H9 (cell line): ENCODE measurements around the gene CMC4. TPM values are rescaled to one million over a fixed set of nuclear protein-coding genes. Genes with fewer than 3 reads are reported as not detected.
A peak's percentile ranks its signal among the peaks of the same experiment; 100 is the strongest.

Experiments
- DNase-seq: peaks from one replicate; pipeline ENCODE4 v3.0.0-alpha.2; 2017
- H2AFZ ChIP-seq: one replicate; pipeline ENCODE4 v1.6.1; 2013; ENCODE audit warnings: mild to moderate bottlenecking, low read length, control low read depth, moderate library complexity
- H2AK5ac ChIP-seq: 2 replicates; pipeline ENCODE4 v1.6.1; 2013; ENCODE audit warnings: low read length, control low read depth, mixed read lengths; ENCODE audit not compliant: insufficient read length
- H2BK120ac ChIP-seq: one replicate; pipeline ENCODE4 v1.6.1; 2013; ENCODE audit warnings: low read depth, mild to moderate bottlenecking, low read length, control low read depth, inconsistent platforms; ENCODE audit not compliant: poor library complexity, severe bottlenecking
- H2BK12ac ChIP-seq: 2 replicates; pipeline ENCODE4 v1.6.1; 2013; ENCODE audit warnings: low read length, control low read depth, mixed read lengths, low read depth; ENCODE audit not compliant: insufficient read length
- H2BK15ac ChIP-seq: 2 replicates; pipeline ENCODE4 v1.6.1; 2013; ENCODE audit warnings: low read depth, low read length, control low read depth
- H2BK20ac ChIP-seq: one replicate; pipeline ENCODE4 v1.6.1; 2013; ENCODE audit warnings: low read depth, mild to moderate bottlenecking, low read length, control low read depth, inconsistent platforms; ENCODE audit not compliant: poor library complexity, severe bottlenecking
- H2BK5ac ChIP-seq: 2 replicates; pipeline ENCODE4 v1.6.1; 2013; ENCODE audit warnings: low read length, control low read depth, mixed read lengths; ENCODE audit not compliant: insufficient read length
- H3K14ac ChIP-seq: 2 replicates; pipeline ENCODE4 v1.6.1; 2013; ENCODE audit warnings: low read length, control low read depth; ENCODE audit not compliant: insufficient read depth
- H3K18ac ChIP-seq: 2 replicates; pipeline ENCODE4 v1.6.1; 2013; ENCODE audit warnings: low read depth, mild to moderate bottlenecking, mixed read lengths, low read length, control low read depth; ENCODE audit not compliant: insufficient read length
- H3K23ac ChIP-seq: 2 replicates; pipeline ENCODE4 v1.6.1; 2013; ENCODE audit warnings: low read length, control low read depth, mixed read lengths, low read depth; ENCODE audit not compliant: insufficient read length
- H3K23me2 ChIP-seq: 2 replicates; pipeline ENCODE4 v1.6.1; 2013; ENCODE audit warnings: low read depth, mild to moderate bottlenecking, mixed read lengths, low read length, control low read depth; ENCODE audit not compliant: insufficient read length, poor library complexity, severe bottlenecking
- H3K27ac ChIP-seq: 2 replicates; pipeline ENCODE4 v1.5.1; 2013; ENCODE audit warnings: low read length, control low read depth, mixed read lengths, low read depth; ENCODE audit not compliant: insufficient read length
- H3K27me3 ChIP-seq: 2 replicates; pipeline ENCODE4 v1.6.1; 2013; ENCODE audit warnings: low read length, control low read depth, inconsistent platforms; ENCODE audit not compliant: insufficient read depth
- H3K4ac ChIP-seq: 2 replicates; pipeline ENCODE4 v1.6.1; 2013; ENCODE audit warnings: low read depth, mild to moderate bottlenecking, control low read depth, inconsistent platforms, low read length, moderate library complexity
- H3K4me1 ChIP-seq: 2 replicates; pipeline ENCODE4 v1.6.1; 2013; ENCODE audit warnings: low read length, control low read depth, inconsistent platforms; ENCODE audit not compliant: insufficient read depth
- H3K4me2 ChIP-seq: 2 replicates; pipeline ENCODE4 v1.6.1; 2013; ENCODE audit warnings: low read length, control low read depth, mixed read lengths; ENCODE audit not compliant: insufficient read length, insufficient read depth
- H3K56ac ChIP-seq: 2 replicates; pipeline ENCODE4 v1.6.1; 2013; ENCODE audit warnings: low read depth, mild to moderate bottlenecking, mixed read lengths, low read length, control low read depth; ENCODE audit not compliant: insufficient read length
- H3K79me1 ChIP-seq: 2 replicates; pipeline ENCODE4 v1.6.1; 2013; ENCODE audit warnings: low read depth, mild to moderate bottlenecking, moderate library complexity, low read length, control low read depth, inconsistent platforms; ENCODE audit not compliant: insufficient read depth, poor library complexity, severe bottlenecking
- H3K79me2 ChIP-seq: 2 replicates; pipeline ENCODE4 v1.6.1; 2013; ENCODE audit warnings: low read length, control low read depth, inconsistent platforms; ENCODE audit not compliant: insufficient read depth
- H3K9ac ChIP-seq: 2 replicates; pipeline ENCODE4 v1.6.1; 2013; ENCODE audit warnings: low read length, control low read depth, mixed read lengths; ENCODE audit not compliant: insufficient read length; ENCODE audit errors: extremely low read depth
- H3K9me3 ChIP-seq: one replicate; pipeline ENCODE4 v1.6.1; 2013; ENCODE audit warnings: low read depth, low read length, inconsistent platforms; ENCODE audit not compliant: control insufficient read depth
- H3T11ph ChIP-seq: one replicate; pipeline ENCODE4 v1.6.1; 2013; ENCODE audit warnings: mild to moderate bottlenecking, low read length, control low read depth, inconsistent platforms
- H4K20me1 ChIP-seq: one replicate; pipeline ENCODE4 v1.6.1; 2013; ENCODE audit not compliant: control insufficient read depth, insufficient read length, insufficient read depth
- H4K5ac ChIP-seq: 2 replicates; pipeline ENCODE4 v1.6.1; 2013; ENCODE audit warnings: low read depth, mild to moderate bottlenecking, mixed read lengths, low read length, control low read depth; ENCODE audit not compliant: insufficient read length
- H4K8ac ChIP-seq: replicated peaks from 2 replicates; pipeline ENCODE4 v1.6.1; 2013; ENCODE audit warnings: low read length, control low read depth, mixed read lengths, low read depth; ENCODE audit not compliant: insufficient read length
- H4K91ac ChIP-seq: 2 replicates; pipeline ENCODE4 v1.6.1; 2013; ENCODE audit warnings: low read depth, mild to moderate bottlenecking, moderate library complexity, mixed read lengths, low read length, control low read depth; ENCODE audit not compliant: insufficient read length
- H3K27ac Mint-ChIP-seq, 3 experiments: 2 replicates in 2 of 3; 3 replicates in 1 of 3; pipeline ENCODE4 v1.8.0; 2020 to 2021; ENCODE audit warnings: mixed read lengths in 3 of 3, mild to moderate bottlenecking in 1 of 3, moderate library complexity in 1 of 3
- H3K27me3 Mint-ChIP-seq: 2 replicates; pipeline ENCODE4 v1.8.0; 2021; ENCODE audit warnings: low read depth, mild to moderate bottlenecking, moderate library complexity, mixed read lengths
- H3K36me3 Mint-ChIP-seq, 3 experiments: 2 replicates in 2 of 3; 3 replicates in 1 of 3; pipeline ENCODE4 v1.8.0; 2020 to 2021; ENCODE audit warnings: low read depth in 3 of 3, mixed read lengths in 3 of 3; ENCODE audit not compliant: insufficient read depth in 1 of 3
- H3K4me1 Mint-ChIP-seq, 2 experiments: 2 replicates each; pipeline ENCODE4 v1.8.0; 2020; ENCODE audit warnings: mixed read lengths in 2 of 2
- H3K4me3 Mint-ChIP-seq, 2 experiments: 2 replicates in 1 of 2; 3 replicates in 1 of 2; pipeline ENCODE4 v1.8.0; 2020 to 2021; ENCODE audit warnings: mild to moderate bottlenecking in 2 of 2, mixed read lengths in 2 of 2, moderate library complexity in 1 of 2
- H3K9me3 Mint-ChIP-seq, 2 experiments: 2 replicates in 1 of 2; 3 replicates in 1 of 2; pipeline ENCODE4 v1.8.0; 2020; ENCODE audit warnings: mild to moderate bottlenecking in 2 of 2, mixed read lengths in 2 of 2, moderate library complexity in 1 of 2
- CTCF ChIP-seq: fragments of 200-600 bp; sonication (generic); conservative IDR thresholded peaks from 3 replicates; pipeline ENCODE4 v1.8.0; 2021; ENCODE audit warnings: antibody characterized with exemption, mild to moderate bottlenecking
- WGBS: extraction: QIAGEN DNeasy Blood & Tissue Kit; methylation state at CpG from one replicate; pipeline ENCODE4 v1.1.7; 2013; ENCODE audit warnings: missing lambda C conversion rate, low lambda C conversion rate, mixed read lengths; ENCODE audit not compliant: insufficient read length; ENCODE audit errors: extremely low coverage; 5-methylcytosine and 5-hydroxymethylcytosine counted together
- total RNA-seq: library from RNA; stranded (reverse); gene quantifications from 2 replicates; pipeline ENCODE4 v1.2.1, GENCODE V29; 2021

CMC4 gene
- total RNA-seq, 1 experiment from 2014 or later = 6.2 TPM

GRCh38 chrX:155071694-155072280 lies 851 bp upstream of the CMC4 start:
- no peaks in the 10 kb centered on the region for H3K27me3 Mint-ChIP-seq
- H2BK5ac ChIP-seq = no peak overlapping the region
- H4K91ac ChIP-seq = no peak overlapping the region
- peaks cover 5% of the 10 kb centered on the region for H3K23me2 ChIP-seq
- no peak overlapping the region for H4K8ac ChIP-seq
- peak overlapping the region; percentile 50 for H3K4me2 ChIP-seq
- no peaks in the 10 kb centered on the region for H4K20me1 ChIP-seq
- H3K4ac ChIP-seq = no peak overlapping the region
- no peak overlapping the region for H4K5ac ChIP-seq
- no CpG with 5 or more reads among the region's 25 CpGs for WGBS
- no peak for TF ChIP-seq CTCF
- H2BK15ac ChIP-seq = no peak overlapping the region
- no peak overlapping the region for H3T11ph ChIP-seq
- H2BK120ac ChIP-seq = no peak overlapping the region
- no peak overlapping the region for H2BK12ac ChIP-seq
- H2AK5ac ChIP-seq = no peak overlapping the region
- no peak overlapping the region for H3K56ac ChIP-seq
- peaks cover 1% of the 10 kb centered on the region; the same call in 1 of the 2 replicates for H3K79me2 ChIP-seq
- H3K4me3 Mint-ChIP-seq = peak overlapping the region; percentile 93 to 95
- peaks cover 35% of the 10 kb centered on the region for H3K9me3 ChIP-seq
- H3K14ac ChIP-seq = peak overlapping the region; percentile 33; the same call in 1 of the 2 replicates
- H3K9me3 Mint-ChIP-seq = peaks cover 66% of the 10 kb centered on the region in 2 experiments
- H3K9ac ChIP-seq = peak overlapping the region; percentile 81
- DNase-seq = no peak
- H3K79me1 ChIP-seq = no peaks in the 10 kb centered on the region
- H3K27ac ChIP-seq = no peak overlapping the region
- no peaks in the 10 kb centered on the region for H3K4me1 ChIP-seq
- peaks cover 28 to 34% (median 31%) of the 10 kb centered on the region in 3 experiments for H3K36me3 Mint-ChIP-seq
- H3K27ac Mint-ChIP-seq = peak overlapping the region in 2 of 3 experiments; percentile 91 to 97; a peak in 5 of 7 replicates
- H3K4me1 Mint-ChIP-seq = peaks cover 8 to 15% of the 10 kb centered on the region in 2 experiments; a peak in 2 of 4 replicates
- no peaks in the 10 kb centered on the region for H3K27me3 ChIP-seq
- no peak overlapping the region for H2BK20ac ChIP-seq
- peak overlapping the region; percentile 6 for H3K18ac ChIP-seq
- no peak overlapping the region for H2AFZ ChIP-seq
- H3K23ac ChIP-seq = no peak overlapping the region
